GM12865 (cell line): ENCODE results near the gene DLX4.

Source experiments
- DNase-seq: peaks from one replicate; pipeline ENCODE4 v3.0.0; 2010; ENCODE audit warnings: low read depth
- H3K4me3 ChIP-seq: 2 replicates; pipeline ENCODE4 v1.5.1; 2011; ENCODE audit warnings: mild to moderate bottlenecking, low read depth, low read length, control low read depth
- CTCF ChIP-seq: IDR thresholded peaks from 2 replicates; pipeline ENCODE4 v1.5.1; 2011; ENCODE audit warnings: low read length, control low read depth, low read depth, inconsistent platforms; ENCODE audit not compliant: insufficient read depth; ENCODE audit errors: missing control alignments

Gene DLX4

GRCh38 chr17:49926886-49927285 is 42.1 kb upstream of the DLX4 start:
- H3K4me3 ChIP-seq, result no peak overlapping the region
- DNase-seq, result no peak
- no peak for TF ChIP-seq CTCF

DNA sequence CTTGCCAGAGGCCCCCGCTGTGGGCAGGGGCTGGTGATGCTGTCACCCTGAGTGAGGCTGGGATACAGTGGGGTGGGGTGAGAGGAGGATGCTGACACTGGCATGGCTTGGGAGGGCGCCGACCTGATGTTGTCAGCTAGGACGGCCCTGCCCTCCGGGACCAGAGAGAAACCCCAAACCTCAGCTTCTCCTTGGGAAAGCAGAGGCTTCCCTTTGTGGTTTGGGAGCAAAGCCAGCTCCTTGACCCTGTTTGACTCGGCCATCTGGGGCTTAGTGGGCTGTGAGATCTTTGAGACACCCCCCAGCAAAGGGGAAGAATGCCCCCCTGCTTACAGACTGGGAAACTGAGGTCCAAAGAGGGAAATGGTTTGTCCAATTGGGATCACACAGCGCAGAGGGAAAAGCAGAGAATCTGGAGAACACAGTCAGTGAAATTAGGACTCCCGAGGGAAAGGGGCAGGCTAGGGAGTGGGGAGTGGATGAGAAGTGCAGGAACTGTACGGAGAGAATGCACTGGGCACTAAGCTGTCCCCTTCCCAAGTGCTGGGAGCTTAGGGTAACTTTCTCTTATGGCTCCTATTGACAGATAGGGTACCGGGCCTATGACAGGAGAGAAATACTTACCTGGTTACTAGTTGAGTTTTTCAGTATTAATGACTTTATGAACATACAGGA is 40.7 kb upstream of the DLX4 start:
- TF ChIP-seq CTCF, result no peak
- DNase-seq, result no peak

GRCh38 chr17:49928837-49929475 is 40.0 kb upstream of the DLX4 start:
- no peak for TF ChIP-seq CTCF
- DNase-seq, result no peak

More for the DNA sequence above, 40.7 kb upstream of the DLX4 start:
- H3K4me3 ChIP-seq, result no peak overlapping the region

GRCh38 chr17:49930880-49931279 is 38.1 kb upstream of the DLX4 start:
- DNase-seq, result no peak
- TF ChIP-seq CTCF, result no peak
- no peak overlapping the region for H3K4me3 ChIP-seq

More at GRCh38 chr17:49928837-49929475, 40.0 kb upstream of the DLX4 start:
- no peak overlapping the region for H3K4me3 ChIP-seq

DNA sequence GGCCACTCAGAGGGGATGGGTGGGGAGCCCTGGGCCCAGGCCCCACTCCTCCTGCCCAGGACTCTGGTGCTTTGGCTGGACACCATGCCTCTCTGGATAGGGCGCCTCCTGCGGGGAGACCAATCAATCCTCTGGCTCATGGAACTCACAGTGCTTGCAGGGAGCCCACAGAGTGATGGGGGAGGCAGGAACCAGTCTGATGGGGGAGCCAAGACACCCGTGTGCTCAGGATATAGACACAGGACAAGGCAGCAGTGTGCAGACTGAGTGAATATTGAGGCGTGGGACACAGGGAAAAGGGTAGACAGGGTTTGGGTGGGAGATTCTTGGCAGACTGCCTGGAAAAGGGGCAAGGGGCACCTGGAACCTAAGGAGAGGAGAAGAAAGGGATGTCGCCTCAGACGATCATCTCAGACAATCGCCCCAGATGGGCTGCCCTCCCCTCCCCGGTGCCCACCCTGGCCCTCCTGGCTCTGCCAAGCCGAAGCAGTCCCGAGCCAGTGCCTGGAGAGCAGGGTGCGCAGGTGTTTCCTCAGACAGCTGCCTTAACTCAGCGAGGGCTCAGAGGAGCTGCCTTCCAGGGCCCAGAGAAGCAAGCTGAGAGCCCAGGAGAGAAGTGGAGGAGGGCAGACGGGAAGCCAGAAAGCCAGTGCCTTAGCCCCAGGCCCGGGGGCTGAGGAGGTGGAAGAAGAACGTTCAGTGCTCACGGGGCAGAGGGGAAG is 37.4 kb upstream of the DLX4 start:
- no peak overlapping the region for H3K4me3 ChIP-seq
- DNase-seq, result no peak
- no peak for TF ChIP-seq CTCF

- DNase-seq, result no peak
- TF ChIP-seq CTCF, result no peak
- H3K4me3 ChIP-seq, result no peak overlapping the region
Observed at GRCh38 chr17:49932138-49932723, 36.8 kb upstream of the DLX4 start.
